Dermis microvascular lymphatic vessel endothelial cell (primary cell): ENCODE data around the gene RAB10. TPM values are rescaled to one million over a fixed set of nuclear protein-coding genes. Genes with fewer than 3 reads are reported as not detected.
"Not testable (repeated sequence)": the region's sequence is repeated elsewhere in the genome, so short reads cannot be mapped to it uniquely, and the experiment has no call there.

Experiments
- DNase-seq, 2 donors: peaks; one replicate each; pipeline versions ENCODE4 v3.0.0 to v3.0.0-alpha.2; 2010; ENCODE audit warnings: low read depth in 2 of 2
- total RNA-seq: library from RNA; depleted of rRNA; stranded (reverse); fragments of >200 nt; gene quantifications from 2 replicates; pipeline ENCODE4 v1.2.1, GENCODE V29; 2014

The RAB10 gene
- total RNA-seq, 1 donor from 2014 or later, result 46.2 TPM

DNA sequence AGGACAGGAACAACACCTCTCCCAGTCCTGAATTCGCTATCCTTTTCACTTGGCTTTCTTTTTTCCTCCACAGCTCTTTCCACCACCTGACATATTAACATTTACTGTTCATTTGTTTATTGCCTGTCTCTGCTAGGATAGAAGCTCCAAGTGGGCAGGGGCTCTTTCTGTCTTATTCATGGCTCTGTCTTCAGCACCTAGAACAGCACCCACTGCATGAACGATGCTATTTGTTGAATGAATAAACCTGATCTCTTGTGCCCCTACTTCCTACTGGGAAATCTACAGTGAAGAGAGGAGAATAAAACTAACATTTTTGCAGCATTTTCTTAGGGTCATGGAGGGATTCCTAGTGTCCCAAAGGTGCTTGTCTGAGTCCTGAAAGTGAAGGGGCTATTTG lies 114.6 kb downstream of the RAB10 start:
- DNase-seq, result peak in 1 of 2 donors; percentile 10

DNA sequence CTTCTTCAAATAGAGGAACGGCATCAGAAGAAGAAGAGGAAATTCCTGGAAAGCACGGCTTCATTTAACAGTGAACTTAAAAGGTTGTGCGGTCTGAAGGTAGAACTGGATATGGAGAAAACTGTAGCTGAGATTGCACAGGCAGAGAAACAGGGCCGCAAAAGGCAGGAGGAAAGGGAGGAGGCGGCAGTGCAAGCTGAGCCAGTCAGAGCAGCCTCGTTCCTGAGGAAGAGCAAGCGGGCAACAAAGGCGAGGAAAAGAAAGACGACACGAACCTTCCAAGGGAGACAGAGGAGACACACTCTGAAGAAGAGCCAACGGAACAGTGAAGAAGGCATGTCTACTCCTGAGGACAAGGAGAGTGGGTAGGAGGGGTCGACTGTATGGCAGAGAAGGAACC lies 116.4 kb downstream of the RAB10 start:
- no peak for DNase-seq

DNA sequence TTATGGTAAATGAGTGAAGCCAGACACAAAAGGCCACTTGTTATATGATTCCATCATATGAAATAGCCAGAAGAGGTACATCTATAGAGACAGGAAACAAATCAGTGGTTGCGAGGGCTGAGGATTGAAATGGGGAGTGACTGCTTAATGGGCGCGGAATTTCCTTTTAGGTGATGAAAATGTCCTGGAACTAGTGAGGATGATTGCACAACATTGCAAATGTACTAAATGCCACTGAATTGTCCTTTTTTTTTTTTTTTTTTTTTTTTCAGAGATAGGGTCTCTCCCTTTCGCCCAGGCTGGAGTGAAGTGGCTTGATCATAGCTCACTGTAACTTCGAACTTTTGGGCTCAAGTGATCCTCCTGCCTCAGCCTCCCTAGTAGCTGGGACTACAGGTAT lies 123.7 kb downstream of the RAB10 start:
- DNase-seq, result no peak

DNA sequence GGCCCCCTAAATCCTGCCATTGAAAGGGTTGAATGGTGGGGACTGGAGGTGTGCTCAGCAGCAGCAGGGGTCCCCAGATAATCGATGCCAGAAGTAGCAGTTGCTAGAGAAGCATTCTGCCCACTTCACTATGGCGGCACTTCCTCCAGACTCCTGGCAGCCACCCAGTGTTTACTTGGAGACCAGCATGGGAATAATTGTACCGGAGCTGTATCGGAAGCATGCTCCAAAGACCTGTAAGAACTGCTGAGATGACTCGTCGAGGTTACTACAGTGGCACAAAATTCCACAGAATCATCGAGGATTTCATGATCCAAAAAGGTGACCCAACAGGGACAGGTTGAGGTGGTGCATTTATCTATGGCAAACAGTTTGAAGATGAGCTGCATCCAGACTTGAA lies 128.0 kb downstream of the RAB10 start:
- no peak for DNase-seq

DNA sequence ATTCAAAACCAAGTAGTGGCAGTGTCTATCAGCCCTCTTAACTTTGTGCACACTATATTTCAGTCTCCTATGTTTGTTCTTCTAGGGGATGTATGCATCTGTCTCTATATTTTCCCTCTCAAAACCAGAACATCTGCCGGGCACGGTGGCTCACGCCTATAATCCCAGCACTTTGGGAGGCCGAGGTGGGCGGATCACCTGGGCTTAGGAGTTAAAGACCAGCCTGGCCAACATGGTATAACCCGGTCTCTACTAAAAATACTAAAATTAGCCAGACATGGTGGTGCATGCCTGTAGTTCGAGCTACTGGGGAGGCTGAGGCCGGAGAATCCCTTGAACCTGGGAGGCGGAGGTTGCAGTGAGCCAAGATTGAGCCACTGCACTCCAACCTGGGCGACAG lies 129.1 kb downstream of the RAB10 start:
- no peak for DNase-seq

DNA sequence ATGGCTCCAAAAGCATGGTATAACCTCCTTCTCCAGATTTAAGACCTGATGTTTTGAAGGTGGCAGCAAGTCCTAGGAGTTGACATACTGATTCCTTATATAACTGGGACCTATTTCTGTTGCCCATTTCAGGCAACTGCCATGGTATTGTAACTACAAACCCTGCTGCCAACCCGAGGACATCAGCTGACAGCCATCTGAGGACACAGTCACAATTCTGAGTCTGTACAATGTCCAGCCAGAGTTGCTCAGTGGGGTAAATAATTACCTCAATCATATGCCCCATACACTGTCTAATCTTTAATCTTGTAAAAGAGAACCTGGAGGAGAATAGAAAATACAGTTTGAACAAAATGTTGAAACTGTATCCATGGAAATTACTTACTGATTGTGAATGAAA lies 130.3 kb downstream of the RAB10 start:
- no peak for DNase-seq

DNA sequence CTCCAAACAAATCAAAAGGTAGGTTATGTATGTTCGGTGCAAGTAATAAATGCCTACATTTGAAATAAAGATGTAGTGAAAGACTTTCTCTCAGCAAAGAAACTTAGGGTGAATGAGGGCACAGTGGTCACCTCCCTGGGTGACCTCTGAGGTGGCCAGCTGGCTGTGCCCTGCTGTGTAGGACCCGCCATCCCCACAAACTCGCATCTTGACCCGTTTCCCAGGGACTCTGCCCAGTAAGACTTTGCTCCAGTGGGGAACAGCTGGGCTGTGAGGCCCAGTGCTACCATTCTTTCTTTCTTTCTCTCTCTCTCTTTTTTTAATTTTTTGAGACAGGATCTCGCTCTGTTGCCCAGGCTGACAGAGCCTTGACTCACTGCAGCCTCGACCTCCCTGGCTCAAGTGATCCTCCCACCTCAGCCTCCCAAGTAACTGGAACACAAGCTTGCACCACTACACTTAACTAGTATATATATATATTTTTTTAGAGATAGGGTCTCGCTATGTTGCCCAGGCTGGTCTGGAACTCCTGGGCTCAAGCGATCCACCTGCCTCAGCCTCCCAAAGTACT lies 130.8 kb downstream of the RAB10 start:
- DNase-seq, result no peak

DNA sequence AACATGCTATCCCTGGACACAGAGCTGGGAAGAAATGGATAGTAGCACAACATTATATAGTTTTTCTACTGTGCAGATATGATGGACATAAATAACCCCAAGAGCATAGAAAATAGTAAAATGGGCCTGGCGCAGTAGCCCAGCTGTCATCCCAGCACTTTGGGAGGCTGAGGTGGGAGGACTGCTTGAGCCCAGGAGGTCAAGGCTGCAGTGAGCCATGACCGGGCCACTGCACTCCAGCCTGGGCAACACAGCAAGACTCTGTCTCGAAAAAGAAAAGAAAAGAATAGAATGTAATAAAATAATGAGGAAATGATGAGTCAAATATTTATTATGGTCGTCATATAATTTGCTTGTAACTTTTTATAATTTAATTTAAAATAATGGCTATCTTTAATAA lies 131.5 kb downstream of the RAB10 start:
- DNase-seq, result no peak

DNA sequence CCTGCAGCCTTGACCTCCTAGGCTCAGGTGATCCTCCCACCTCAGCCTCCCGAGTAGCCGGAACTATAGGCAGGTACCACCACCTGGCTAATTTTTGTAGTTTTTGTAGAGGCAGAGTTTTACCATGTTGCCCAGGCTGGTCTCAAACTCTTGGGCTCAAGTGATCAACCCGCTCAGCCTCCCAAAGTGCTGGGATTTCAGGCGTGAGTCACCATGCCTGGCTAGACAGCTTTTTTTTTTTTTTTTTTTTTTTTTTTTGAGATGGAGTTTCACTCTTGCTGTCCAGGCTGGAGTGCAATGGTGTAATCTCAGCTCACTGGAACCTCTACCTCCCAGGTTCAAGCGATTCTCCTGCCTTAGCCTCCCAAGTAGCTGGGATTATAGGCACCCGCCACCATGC lies 132.7 kb downstream of the RAB10 start:
- not testable (repeated sequence) for DNase-seq

DNA sequence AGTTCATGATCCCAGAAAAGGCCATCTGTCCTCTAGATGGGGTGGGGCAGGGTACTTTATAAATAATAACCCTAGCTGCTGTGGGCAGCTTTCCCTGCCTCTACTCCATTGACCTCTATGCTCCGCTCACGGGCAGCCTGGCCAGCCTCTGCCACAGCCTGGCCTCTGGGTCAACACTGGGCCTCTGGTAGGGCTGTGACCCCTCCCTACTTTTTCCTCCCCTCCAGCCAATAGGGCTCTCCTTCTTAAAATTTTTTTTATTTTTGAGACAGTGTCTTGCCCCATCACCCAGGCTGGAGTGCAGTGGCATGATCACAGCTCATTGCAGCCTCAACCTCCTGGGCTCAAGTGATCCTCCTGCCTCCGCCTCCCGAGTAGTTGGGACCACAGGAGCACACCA lies 134.9 kb downstream of the RAB10 start:
- DNase-seq, result no peak

DNA sequence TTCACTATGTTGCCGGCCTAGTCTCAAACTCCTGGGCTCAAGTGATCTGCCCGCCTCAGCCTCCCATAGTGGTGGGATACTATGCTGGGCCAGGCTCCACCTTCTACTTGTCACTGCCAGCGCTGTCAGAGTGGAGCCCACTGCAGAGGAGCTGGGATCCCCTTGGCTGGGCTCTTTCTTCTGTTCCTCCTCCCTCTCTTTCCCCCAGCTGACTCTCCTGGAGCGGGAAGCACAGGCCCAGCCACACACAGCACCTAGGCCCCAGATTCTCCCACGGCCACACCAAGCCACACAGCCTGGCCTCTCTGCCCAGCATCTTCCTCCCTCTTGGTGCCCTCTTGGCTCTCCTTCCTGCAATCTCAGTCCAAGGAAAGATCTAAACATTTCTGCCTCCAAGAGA lies 135.3 kb downstream of the RAB10 start:
- no peak for DNase-seq

DNA sequence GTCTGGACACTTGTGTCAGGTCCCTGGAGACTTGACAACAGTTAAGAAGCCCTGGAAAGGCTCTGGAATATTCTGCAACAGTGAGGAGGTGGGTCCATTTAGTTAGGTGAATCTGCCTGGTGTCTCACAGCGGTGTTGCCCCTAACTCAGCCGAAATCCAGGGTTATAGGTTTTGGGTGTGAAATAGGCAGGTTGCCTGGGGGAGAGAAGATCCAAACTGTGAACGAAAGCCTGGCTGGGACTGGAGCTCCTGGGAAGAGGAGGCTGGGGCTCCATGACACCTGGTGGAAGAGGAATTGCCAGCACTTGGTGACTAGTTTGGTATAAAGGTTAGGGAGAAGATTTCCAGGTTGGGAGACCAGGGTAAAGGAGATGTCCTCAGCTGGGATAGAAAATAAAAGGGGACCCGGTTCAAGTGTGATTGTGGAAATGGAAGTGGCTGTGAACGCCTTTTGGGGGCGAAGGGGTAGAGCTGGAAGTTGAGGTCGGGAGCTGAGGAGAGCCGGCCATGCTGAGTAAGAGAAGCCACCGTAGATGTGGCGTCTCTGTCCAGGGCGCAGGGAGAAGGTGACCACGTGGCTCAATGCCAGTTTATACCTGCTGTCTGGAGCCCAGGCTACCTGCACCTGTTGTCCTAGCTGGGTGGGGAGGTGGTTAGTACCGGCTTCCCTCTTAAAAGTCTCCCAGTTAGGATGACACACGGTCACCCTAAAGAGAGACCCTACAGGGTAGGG lies 136.0 kb downstream of the RAB10 start:
- no peak for DNase-seq

DNA sequence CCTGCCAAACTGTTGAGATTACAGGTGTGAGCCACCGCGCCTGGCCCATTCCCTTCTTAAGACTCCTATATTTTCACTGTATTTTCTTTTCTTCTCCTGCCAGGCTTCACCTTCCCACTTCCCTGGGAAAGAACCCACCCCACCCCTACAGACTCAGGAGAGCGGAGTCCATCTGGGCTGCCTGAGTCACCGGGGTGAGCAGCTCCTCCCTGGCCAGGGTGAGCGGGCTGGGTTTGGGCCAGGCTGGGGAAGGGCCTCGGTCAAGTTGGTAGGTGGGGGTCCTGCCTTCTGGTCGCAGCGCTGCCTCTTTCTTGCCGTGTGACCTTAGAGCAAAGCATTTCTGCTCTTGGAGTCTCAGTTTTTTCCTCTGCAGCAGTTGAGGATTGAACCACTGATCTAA lies 136.9 kb downstream of the RAB10 start:
- DNase-seq, result no peak

DNA sequence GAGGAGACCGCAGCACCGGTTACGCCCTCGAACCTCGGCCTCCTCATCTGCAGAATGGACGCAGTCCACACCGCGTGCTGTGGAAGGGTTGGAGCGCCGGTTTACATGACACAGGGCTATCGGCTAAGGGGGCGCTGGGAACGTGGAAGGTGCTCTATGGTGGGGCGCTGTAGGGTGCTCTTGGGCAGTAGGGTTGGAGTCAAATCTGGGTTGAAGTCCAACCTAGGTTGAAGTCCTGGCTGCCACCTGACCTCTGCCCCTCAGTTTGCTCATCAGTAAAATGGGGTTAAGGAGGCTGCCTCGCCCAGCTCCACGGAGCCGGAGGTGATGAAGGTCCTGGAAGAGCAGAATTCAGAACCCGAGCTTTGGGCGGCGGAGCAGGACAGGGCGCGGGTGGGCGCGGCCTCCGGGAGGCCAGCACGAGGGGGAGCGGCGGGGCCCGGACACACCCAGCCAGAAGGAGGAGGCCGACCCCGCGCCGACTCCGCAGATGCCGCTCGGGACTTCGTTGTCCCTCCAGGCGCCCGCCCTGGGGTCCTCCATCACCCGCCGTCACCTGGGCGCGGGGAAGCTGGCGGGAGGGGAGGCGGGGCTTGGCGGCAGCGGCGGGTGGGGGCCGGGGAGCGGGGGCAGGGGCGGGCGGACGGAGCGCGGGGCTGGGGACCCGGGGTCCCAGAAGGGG lies 138.4 kb downstream of the RAB10 start:
- no peak for DNase-seq

DNA sequence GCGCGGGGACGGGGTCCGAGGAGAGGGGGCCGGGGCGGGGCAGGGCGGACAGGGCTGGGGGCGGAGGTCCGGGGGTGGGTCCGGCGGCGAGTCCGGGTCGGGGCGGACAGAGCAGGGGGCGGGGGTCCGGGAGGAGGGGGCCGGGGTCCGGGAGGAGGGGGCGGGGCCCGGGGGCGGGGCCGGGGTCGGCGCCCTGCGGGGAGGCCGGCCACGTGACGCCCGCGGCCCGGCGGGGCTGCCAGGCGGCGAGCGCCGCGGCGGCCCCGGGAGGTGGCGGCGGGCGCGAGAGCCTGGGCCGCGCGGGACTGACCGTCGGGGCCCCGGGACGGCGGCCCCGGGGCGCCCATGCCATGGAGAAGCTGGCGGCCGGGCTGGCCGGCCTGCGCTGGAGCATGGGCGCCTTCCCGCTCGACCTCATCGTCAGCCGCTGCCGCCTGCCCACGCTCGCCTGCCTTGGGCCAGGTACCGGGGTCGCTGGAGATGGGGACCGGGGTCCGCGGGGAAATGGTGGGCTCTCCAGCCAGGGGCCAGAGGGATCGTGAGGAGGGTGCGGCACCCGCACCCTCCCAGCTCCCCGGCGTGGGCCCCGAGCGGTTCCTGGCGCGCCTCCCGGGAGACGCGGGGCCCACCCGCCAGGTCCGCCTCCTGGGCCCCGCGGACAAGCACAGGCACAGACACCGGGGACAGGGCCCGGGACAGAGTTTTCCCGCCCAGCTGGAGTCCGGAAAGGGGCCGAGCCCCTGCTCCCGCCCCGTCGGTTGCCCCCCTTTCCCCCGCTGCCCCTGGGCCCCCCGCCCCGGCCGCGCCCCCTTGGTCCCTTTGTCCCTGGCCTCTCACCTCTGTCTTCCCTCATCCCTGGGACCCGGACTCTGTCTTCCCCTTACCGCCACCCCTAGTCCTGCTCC lies 139.2 kb downstream of the RAB10 start, which contains the start of gene GAREM2:
Gene GAREM2, plus strand, starts transcription at position 218 of the 905 bp plus-strand sequence. Its CDS starts 133 bp downstream, at position 351.
- no peak for DNase-seq

DNA sequence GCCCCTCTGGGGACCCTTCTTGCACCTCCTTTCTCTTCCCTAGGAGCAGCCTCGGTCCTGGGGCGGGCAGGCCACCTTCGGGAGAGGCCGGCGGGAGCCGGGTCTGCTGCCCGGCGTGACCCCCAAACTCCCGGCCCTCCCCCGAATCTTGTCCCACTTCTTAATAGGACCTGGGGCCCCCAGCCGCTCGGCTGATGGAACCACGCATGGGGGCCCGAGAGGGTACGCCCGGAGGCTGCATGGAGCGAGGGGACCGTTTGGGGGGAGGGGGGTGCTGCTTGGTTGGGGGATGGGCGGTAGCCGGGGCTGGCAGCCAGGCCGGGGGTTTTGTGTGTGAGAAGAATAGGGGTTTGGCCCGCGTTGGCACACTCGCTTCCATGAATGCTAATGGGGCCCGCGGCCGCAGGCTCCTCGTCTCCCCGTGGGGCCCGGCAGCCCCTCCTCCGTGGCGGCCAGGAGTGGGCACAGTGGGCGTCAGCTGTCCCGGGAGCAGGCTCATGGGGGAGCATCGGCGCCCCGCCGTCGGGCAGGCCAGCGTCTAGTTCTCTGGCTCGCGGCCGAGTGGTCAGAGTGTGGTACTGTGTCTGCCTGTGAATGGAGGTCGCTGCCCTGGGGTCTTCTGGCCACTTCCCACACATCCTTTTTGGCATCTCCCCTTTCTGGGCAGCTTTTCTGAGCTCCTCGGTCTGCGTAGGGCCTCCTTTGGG lies 140.0 kb downstream of the RAB10 start:
- DNase-seq, result no peak

DNA sequence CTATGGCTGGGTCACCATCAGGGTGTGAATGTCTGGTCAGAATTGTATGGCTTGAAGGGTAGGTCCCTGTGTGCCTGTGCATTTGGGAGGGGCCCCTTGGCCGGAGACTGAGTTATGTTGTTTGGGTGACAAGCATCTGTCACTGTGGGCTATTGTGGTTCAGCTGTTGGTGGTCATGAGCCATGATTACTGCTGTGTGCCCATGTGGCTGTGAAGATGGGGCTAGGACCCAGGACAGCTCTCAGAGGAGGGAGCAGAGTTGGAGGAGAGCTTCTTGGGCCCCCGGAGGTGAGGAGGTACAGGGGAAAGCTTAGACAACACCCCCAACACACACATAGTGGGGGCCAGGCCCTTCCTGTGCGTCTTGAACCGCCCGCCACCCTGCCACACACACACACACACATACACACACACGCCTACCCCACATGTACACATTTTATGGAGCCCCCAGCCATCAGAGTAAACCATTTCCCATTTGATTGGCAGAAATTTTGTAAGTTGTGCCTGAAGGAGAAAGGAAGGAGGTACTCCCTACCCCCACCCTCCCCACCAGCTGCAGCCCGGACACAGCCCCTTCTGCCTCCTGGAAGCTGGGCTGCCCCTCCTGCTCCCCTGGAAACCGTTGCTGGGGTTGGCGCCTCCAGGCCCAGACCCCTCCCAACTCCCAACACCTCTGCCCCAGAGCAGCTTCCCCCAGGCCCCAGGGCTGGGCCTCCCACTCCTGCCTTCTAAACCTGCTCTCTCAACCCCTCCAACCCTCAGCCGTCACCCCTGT lies 141.0 kb downstream of the RAB10 start:
- DNase-seq, result no peak

DNA sequence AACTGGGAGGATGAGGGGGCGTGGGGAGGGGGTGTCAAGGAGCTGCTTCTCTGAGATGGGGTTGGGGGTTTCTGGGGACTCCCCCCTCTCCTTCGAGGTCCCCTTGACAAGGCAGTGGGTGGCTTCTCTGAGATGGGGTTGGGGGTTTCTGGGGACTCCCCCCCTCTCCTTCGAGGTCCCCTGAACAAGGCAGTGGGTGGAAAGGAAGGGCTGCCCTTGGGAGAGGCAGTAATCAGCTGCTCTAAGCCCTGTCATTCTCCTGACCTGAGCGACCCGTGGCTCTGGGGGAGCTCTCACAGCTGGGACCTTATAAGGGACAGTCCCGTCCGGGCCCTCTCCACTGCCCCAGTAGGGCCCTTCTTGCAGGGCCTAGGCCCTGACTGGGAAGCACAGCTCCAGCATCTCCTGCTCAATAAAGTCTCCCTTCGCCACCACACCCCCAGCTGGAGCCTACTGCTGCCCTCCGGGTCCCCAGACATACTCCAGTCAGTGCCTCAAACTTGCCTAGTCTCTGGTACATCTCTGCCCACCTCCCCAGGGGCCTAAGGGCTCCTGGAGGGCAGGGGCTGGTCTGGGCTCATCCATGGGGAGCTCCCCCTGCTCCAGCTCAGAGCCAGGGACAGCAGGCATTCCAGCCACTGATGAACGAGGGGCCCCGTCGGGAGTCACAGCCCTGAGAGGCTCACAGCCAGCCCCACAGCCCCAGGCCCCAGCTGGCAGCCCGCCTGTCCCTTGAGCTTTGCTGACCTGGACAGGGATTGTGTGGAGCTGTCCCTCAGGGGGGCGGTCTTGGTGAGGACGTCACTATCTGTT lies 141.8 kb downstream of the RAB10 start:
- DNase-seq, result no peak

DNA sequence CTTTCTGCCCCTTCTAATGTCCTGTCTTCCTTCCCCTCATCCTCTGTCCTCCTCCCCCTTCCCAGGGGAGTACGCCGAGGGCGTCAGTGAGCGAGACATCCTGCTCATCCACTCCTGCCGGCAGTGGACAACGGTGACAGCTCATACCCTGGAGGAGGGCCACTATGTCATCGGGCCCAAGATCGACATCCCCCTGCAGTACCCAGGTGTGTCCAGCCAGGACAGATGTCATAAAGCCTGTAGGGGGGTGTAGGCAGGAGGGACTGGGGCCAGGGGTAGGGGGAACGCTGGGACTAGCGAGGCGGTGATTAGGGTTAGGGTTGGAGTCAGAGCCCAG lies 142.4 kb downstream of the RAB10 start:
- no peak for DNase-seq

DNA sequence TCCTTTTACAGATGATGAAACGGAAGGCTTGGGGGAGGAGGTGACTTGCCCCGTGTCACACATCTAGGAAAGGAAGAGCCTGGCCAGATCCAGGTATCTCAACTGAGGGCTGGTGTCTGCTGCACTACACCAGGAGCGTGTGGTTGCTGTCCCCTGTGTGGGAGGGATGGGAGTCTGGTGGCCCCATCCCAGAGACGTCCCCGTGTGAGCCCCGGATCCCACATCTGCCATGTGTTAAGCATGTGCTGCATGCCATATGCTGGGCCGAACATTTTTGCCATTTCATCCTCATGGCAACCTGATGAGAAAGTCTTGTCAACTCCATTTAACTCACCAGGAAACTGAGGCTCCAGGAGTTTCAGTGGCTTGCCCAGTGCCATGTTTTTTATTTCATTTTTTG lies 143.2 kb downstream of the RAB10 start:
- DNase-seq, result no peak
